CD4-positive, alpha-beta T cell (primary cell): ENCODE measurements around the gene KLHDC3. TPM values are rescaled to one million over a fixed set of nuclear protein-coding genes. Genes with fewer than 3 reads are reported as not detected.

Experiments
- ATAC-seq: fragments of 200-7000 bp; cut with Tn5 transposase; one replicate; pipeline ENCODE4 v1.10.0; 2022; ENCODE audit warnings: mild to moderate bottlenecking; ENCODE audit not compliant: poor library complexity
- CTCF ChIA-PET: fragments of 350-600 bp; sonication (Branson Sonifier 250); formaldehyde crosslinking; loops from one replicate; lab custom pipeline; 2021; ENCODE audit warnings: antibody characterized with exemption, inconsistent platforms; lab: Charles Lee
- POLR2A ChIA-PET: fragments of 350-600 bp; sonication (Branson Sonifier 250); formaldehyde crosslinking; loops from one replicate; lab custom pipeline; 2021; ENCODE audit warnings: antibody characterized with exemption, inconsistent platforms; lab: Charles Lee
- DNase-seq, 14 experiments: peaks; one replicate each; pipeline ENCODE4 v3.0.0-alpha.2; 2013 to 2020; ENCODE audit warnings: mixed read lengths in 2 of 14
- H3K27ac ChIP-seq, 2 donors: one replicate each; pipeline versions ENCODE4 v1.5.1 to v1.7.0; 2013; ENCODE audit warnings: low read length in 2 of 2, low read depth in 1 of 2, mild to moderate bottlenecking in 1 of 2
- H3K27me3 ChIP-seq, 2 experiments: 1 replicate in 1 of 2; 2 replicates in 1 of 2; pipeline versions ENCODE4 v1.6.1 to v1.7.0; 2013; ENCODE audit warnings: low read length in 2 of 2, control low read depth in 1 of 2, mild to moderate bottlenecking in 1 of 2, moderate library complexity in 1 of 2; ENCODE audit not compliant: insufficient read depth in 2 of 2, control insufficient read depth in 1 of 2
- H3K36me3 ChIP-seq: one replicate; pipeline ENCODE4 v1.6.1; 2013; ENCODE audit warnings: low read length, control low read depth; ENCODE audit not compliant: insufficient read depth
- H3K4me1 ChIP-seq: one replicate; pipeline ENCODE4 v1.6.1; 2013; ENCODE audit warnings: low read length, control low read depth; ENCODE audit not compliant: insufficient read depth
- H3K4me3 ChIP-seq: one replicate; pipeline ENCODE4 v1.5.1; 2013; ENCODE audit warnings: mild to moderate bottlenecking, low read length, moderate library complexity
- H3K9me3 ChIP-seq, 2 experiments: 1 replicate in 1 of 2; 2 replicates in 1 of 2; pipeline versions ENCODE4 v1.6.1 to v1.7.0; 2013; ENCODE audit warnings: low read length in 2 of 2, mild to moderate bottlenecking in 2 of 2, control low read depth in 1 of 2, moderate library complexity in 1 of 2; ENCODE audit not compliant: control insufficient read depth in 1 of 2, insufficient read depth in 1 of 2
- H3K27ac Mint-ChIP-seq: one replicate; pipeline ENCODE4 v1.8.0; 2020; ENCODE audit warnings: mixed read lengths
- H3K27me3 Mint-ChIP-seq: one replicate; pipeline ENCODE4 v1.8.0; 2021; ENCODE audit warnings: mixed read lengths
- H3K36me3 Mint-ChIP-seq: one replicate; pipeline ENCODE4 v1.8.0; 2021; ENCODE audit warnings: low read depth, mixed read lengths
- H3K4me1 Mint-ChIP-seq: one replicate; pipeline ENCODE4 v1.8.0; 2021; ENCODE audit warnings: low read depth, mixed read lengths
- H3K4me3 Mint-ChIP-seq: one replicate; pipeline ENCODE4 v1.8.0; 2020; ENCODE audit warnings: mild to moderate bottlenecking, mixed read lengths
- H3K9me3 Mint-ChIP-seq: one replicate; pipeline ENCODE4 v1.8.0; 2020; ENCODE audit warnings: mixed read lengths
- CTCF ChIP-seq: fragments of 200-600 bp; IDR thresholded peaks from one replicate; pipeline ENCODE4 v1.8.0; 2022; ENCODE audit warnings: antibody characterized with exemption, mild to moderate bottlenecking
- intact Hi-C, 2 experiments: fragments of 100-400 bp; cut with DNase I in 1 of 2; cut with micrococcal nuclease in 1 of 2; formaldehyde crosslinking; loops; one replicate each; pipeline versions ENCODE4 v1.15.1 to v1.9.0; 2023 to 2025; cut with DNase I, micrococcal nuclease
- total RNA-seq, 174 experiments: library from RNA in 2 of 174; stranded (reverse) in 2 of 174; gene quantifications; one replicate each; pipeline ENCODE4 v1.2.3 and lab custom pipeline; 2021 to 2026

KLHDC3 gene
- total RNA-seq, 2 experiments from 2014 or later: 21.0 to 22.3 TPM

- peaks cover 67% of the 10 kb centered on the region for H3K4me1 Mint-ChIP-seq
- peak within 1 kb of the TSS; percentile 96 for H3K27ac Mint-ChIP-seq
- POLR2A ChIA-PET: interaction anchor here (0.6 to 2.4 kb wide), 36 partner anchors 9 to 1403 kb away, joined by 3 to 91 read pairs (median 6); partner anchors contain the start of genes BICRAL, CDC5L, CNPY3 and CUL7
- H3K9me3 ChIP-seq: no peaks in the 10 kb centered on the region
- peak within 1 kb of the TSS; percentile 81 for H3K4me3 ChIP-seq
- intact Hi-C loops: loop anchor here (1.0 to 2.0 kb wide), 3 partner anchors 29 to 75 kb away; partner anchors contain the start of genes KLC4 (in 1 of the 2), KLHDC3 (in 1 of the 2), MEA1 (in 1 of the 2) and MRPL2 (in 1 of the 2)
- ATAC-seq (peak; percentile 90), DNase-seq (peak; percentile 93 to 99 (median 96))
- H3K36me3 ChIP-seq: peaks cover 18% of the 10 kb centered on the region
- CTCF ChIA-PET: interaction anchor here (0.7 to 1.1 kb wide), 3 partner anchors 8 to 83 kb away, joined by 3 to 4 read pairs (median 3); partner anchors contain the start of gene KLHDC3
- H3K27ac ChIP-seq: peak within 1 kb of the TSS; percentile 73 to 77
- H3K4me1 ChIP-seq: peaks cover 56% of the 10 kb centered on the region
- no peaks in the 10 kb centered on the region for H3K9me3 Mint-ChIP-seq
- H3K4me3 Mint-ChIP-seq: peak within 1 kb of the TSS; percentile 93
- TF ChIP-seq CTCF: no peak
- H3K36me3 Mint-ChIP-seq: peaks cover 23% of the 10 kb centered on the region
- H3K27me3 ChIP-seq: no peaks in the 10 kb centered on the region
- H3K27me3 Mint-ChIP-seq: no peaks in the 10 kb centered on the region
These were observed 29.8 kb upstream of the KLHDC3 start, which contains the start of gene PPP2R5D for GRCh38 chr6:42984001-42984923. Gene PPP2R5D, plus strand, starts transcription at chr6:42984570. Its CDS starts 108 bp downstream, at chr6:42984678.

GRCh38 chr6:42984924-42985475 is 29.0 kb upstream of the KLHDC3 start:
- Histone ChIP-seq H3K27ac (peak overlapping the region in 1 of 2 donors; percentile 71), H3K4me1 (peaks cover 48% of the 10 kb centered on the region), H3K9me3 (no peaks in the 10 kb centered on the region), H3K36me3 (peaks cover 25% of the 10 kb centered on the region), H3K27me3 (no peaks in the 10 kb centered on the region), H3K4me3 (peak overlapping the region; percentile 81)
- peaks cover 27% of the 10 kb centered on the region for H3K36me3 Mint-ChIP-seq
- ATAC-seq (no peak), DNase-seq (peak in 5 of 14 experiments; percentile 6 to 45 (median 35))
- peaks cover 59% of the 10 kb centered on the region for H3K4me1 Mint-ChIP-seq
- peak overlapping the region; percentile 81 for H3K27ac Mint-ChIP-seq
- CTCF ChIA-PET: no interaction called here
- intact Hi-C loops: loop anchor here (1.0 to 2.0 kb wide), 3 partner anchors 28 to 74 kb away; partner anchors contain the start of genes KLC4 (in 1 of the 2), KLHDC3 (in 1 of the 2), MEA1 (in 1 of the 2) and MRPL2 (in 1 of the 2)
- no peak for TF ChIP-seq CTCF
- H3K4me3 Mint-ChIP-seq: peak overlapping the region; percentile 93
- H3K9me3 Mint-ChIP-seq: no peaks in the 10 kb centered on the region
- POLR2A ChIA-PET: interaction anchor here (1.1 to 2.4 kb wide), 22 partner anchors 9 to 421 kb away, joined by 3 to 91 read pairs (median 6); partner anchors contain the start of genes BICRAL, CNPY3, CUL7 and KLC4
- no peaks in the 10 kb centered on the region for H3K27me3 Mint-ChIP-seq
